ENCODE measurements around the gene AFTPH. TPM values are rescaled to one million over a fixed set of nuclear protein-coding genes. Genes with fewer than 3 reads are reported as not detected.

The AFTPH gene
- polyA plus RNA-seq, 1 of the 3 experiments (the other 2 are of a cell fraction), result 7.4 TPM

GRCh38 chr2:64554117-64554516 lies 30.0 kb downstream of the AFTPH start:
- Histone ChIP-seq H3K4me2 (no peak overlapping the region), H3K9me3 (no peaks in the 10 kb centered on the region), H3K27me3 (ENCODE audit: insufficient read depth) (no peaks in the 10 kb centered on the region), H3F3A (replicated peaks; ENCODE audit: insufficient read depth) (peaks cover 4% of the 10 kb centered on the region), H3K9me2 (no peaks in the 10 kb centered on the region), H3K27ac (ENCODE audit: low read depth in 2 of 2, low read length in 1 of 2) (no peak overlapping the region), H3K4me1 (ENCODE audit: control insufficient read depth in 1 of 2, insufficient read depth in 2 of 2, low read depth in 1 of 2, low read length in 1 of 2) (no peaks in the 10 kb centered on the region), H2AFZ (ENCODE audit: low read depth) (no peak overlapping the region), H3K79me2 (ENCODE audit: insufficient read depth) (peaks cover 13% of the 10 kb centered on the region), H3K9ac (no peak overlapping the region), H4K20me1 (ENCODE audit: insufficient read depth) (no peaks in the 10 kb centered on the region), H3K4me3 (ENCODE audit: low read depth in 2 of 2, low read length in 1 of 2) (no peak overlapping the region), H3K36me3 (replicated peaks in 1 of 2; ENCODE audit: control insufficient read depth in 1 of 2, insufficient read depth in 2 of 2, low read length in 1 of 2) (peaks cover 7 to 19% of the 10 kb centered on the region in 2 experiments)
- ChIA-PET CTCF (interaction anchor here (0.5 to 2.2 kb wide), 4 partner anchors 14 to 103 kb away, joined by 3 to 7 read pairs (median 4); no protein-coding TSS in a partner anchor), POLR2A (no interaction called here)
- no peak for DNase-seq
- TF ChIP-seq TEAD4 (IDR thresholded peaks at IDR 0.05; ENCODE audit: borderline replicate concordance, insufficient read depth) (no peak), RFX5 (IDR thresholded peaks at IDR 0.05; ENCODE audit: low read length) (no peak), RXRA (IDR thresholded peaks at IDR 0.05; ENCODE audit: borderline replicate concordance, low read depth) (no peak), RAD21 (IDR thresholded peaks at IDR 0.05; ENCODE audit: low read length) (no peak), IRF3 (IDR thresholded peaks at IDR 0.05; ENCODE audit: low read depth, low read length) (no peak), USF2 (IDR thresholded peaks at IDR 0.05; ENCODE audit: borderline replicate concordance, low read depth, low read length) (no peak), TAF1 (IDR thresholded peaks at IDR 0.05; ENCODE audit: borderline replicate concordance, low read depth, low read length) (no peak), USF1 (IDR thresholded peaks at IDR 0.05; ENCODE audit: borderline replicate concordance, low read depth) (no peak), SIN3A (IDR thresholded peaks at IDR 0.05; ENCODE audit: borderline replicate concordance, low read depth, low read length) (no peak), EZH2phosphoT487 (IDR thresholded peaks at IDR 0.05; ENCODE audit: borderline replicate concordance, low read depth) (no peak), NRF1 (IDR thresholded peaks at IDR 0.05; ENCODE audit: low read depth, low read length) (no peak), GABPA (IDR thresholded peaks at IDR 0.05; ENCODE audit: low read depth) (no peak), YY1 (IDR thresholded peaks at IDR 0.05; ENCODE audit: low read depth) (no peak), REST (IDR thresholded peaks at IDR 0.05; ENCODE audit: low read depth, low read length) (no peak), CTCF (IDR thresholded peaks at IDR 0.05) (no peak), MAX (IDR thresholded peaks at IDR 0.05; ENCODE audit: low read depth) (no peak), MXI1 (IDR thresholded peaks at IDR 0.05; ENCODE audit: low read depth, low read length) (no peak)
